GM12874 (cell line): ENCODE data around the gene OR9Q1.

Source experiments
- TF ChIP-seq, protein P1 (sequence below): IDR thresholded peaks from 2 replicates; pipeline ENCODE4 v1.5.1; 2011; ENCODE audit warnings: low read depth, mild to moderate bottlenecking, control low read depth, low read length, moderate library complexity; ENCODE audit not compliant: insufficient read depth

The OR9Q1 gene

DNA sequence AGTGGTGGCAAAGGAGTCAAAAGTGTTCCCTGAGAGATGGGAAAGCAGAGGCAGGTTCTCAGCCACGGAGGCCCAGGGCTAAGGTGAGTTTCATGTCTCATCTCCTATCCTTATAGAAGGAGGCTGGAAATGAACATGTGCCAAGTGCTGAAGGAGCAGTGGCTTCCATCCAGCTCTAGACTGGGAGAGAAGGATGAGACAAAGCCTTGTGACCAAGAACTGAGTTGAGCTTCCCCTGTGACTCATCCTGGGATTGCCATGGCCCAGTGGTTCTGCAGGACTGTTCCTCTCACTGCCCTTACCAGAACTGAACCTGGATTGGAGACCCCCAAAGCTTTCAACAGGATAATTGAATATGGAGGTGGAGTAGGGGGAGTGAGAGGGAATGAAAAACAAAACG is 16.7 kb upstream of the OR9Q1 start:
- TF ChIP-seq, protein P1, sequence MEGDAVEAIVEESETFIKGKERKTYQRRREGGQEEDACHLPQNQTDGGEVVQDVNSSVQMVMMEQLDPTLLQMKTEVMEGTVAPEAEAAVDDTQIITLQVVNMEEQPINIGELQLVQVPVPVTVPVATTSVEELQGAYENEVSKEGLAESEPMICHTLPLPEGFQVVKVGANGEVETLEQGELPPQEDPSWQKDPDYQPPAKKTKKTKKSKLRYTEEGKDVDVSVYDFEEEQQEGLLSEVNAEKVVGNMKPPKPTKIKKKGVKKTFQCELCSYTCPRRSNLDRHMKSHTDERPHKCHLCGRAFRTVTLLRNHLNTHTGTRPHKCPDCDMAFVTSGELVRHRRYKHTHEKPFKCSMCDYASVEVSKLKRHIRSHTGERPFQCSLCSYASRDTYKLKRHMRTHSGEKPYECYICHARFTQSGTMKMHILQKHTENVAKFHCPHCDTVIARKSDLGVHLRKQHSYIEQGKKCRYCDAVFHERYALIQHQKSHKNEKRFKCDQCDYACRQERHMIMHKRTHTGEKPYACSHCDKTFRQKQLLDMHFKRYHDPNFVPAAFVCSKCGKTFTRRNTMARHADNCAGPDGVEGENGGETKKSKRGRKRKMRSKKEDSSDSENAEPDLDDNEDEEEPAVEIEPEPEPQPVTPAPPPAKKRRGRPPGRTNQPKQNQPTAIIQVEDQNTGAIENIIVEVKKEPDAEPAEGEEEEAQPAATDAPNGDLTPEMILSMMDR, result no peak

GRCh38 chr11:58011771-58012170 is 11.9 kb upstream of the OR9Q1 start:
- TF ChIP-seq, protein P1, result no peak

- TF ChIP-seq, protein P1, result no peak
Measured at GRCh38 chr11:58024601-58025091, 965 bp downstream of the OR9Q1 start.

DNA sequence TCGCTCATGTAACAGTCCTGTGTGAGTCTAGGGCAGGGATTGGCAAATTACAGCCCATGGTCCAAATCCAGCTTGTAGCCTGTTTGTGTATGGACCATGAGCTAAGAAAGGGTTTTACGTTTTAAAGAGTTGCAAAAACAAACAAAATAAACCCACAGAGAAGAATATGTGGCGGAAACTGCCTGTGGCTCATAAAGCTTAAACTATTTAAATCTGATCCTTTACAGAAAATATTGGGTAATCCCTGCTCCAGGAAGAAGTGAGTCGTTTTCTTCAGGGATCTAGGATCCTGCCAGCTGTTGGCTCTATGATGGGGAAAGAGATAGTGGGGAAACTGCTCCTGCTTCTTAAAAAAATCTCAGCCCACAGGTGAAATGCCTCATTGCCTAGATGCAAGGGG is 3.7 kb downstream of the OR9Q1 start:
- TF ChIP-seq, protein P1, result no peak

- TF ChIP-seq, protein P1, result no peak
Measured at GRCh38 chr11:58028687-58029411, 5.2 kb downstream of the OR9Q1 start.

DNA sequence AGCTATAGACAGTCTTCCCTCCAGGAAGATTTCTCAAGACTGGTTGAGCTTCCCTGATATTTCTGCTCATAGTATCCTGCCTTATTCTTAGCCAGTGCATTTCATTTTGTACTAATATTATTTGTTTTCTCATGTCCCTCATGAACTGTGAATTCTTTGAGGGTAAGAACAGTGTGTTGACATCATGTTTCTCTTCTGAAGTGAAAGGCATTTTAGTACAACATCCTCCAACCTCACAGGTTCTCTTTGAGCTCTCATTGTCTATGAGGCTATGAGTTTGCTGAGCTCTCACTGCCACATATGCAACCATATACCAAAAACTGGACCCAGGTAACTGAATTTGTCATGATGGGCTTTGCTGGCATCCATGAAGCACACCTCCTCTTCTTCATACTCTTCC is 7.0 kb downstream of the OR9Q1 start, which contains the start of gene OR6Q1:
Gene OR6Q1, plus strand, starts transcription at position 301 of the 400 bp plus-strand sequence. Its CDS starts 0 bp downstream, at position 301.
- TF ChIP-seq, protein P1, result no peak

- TF ChIP-seq, protein P1, result no peak
Measured at GRCh38 chr11:58034471-58034870, 10.8 kb downstream of the OR9Q1 start.
